ENCODE measurements around the gene NUP210L.

NUP210L gene

DNA sequence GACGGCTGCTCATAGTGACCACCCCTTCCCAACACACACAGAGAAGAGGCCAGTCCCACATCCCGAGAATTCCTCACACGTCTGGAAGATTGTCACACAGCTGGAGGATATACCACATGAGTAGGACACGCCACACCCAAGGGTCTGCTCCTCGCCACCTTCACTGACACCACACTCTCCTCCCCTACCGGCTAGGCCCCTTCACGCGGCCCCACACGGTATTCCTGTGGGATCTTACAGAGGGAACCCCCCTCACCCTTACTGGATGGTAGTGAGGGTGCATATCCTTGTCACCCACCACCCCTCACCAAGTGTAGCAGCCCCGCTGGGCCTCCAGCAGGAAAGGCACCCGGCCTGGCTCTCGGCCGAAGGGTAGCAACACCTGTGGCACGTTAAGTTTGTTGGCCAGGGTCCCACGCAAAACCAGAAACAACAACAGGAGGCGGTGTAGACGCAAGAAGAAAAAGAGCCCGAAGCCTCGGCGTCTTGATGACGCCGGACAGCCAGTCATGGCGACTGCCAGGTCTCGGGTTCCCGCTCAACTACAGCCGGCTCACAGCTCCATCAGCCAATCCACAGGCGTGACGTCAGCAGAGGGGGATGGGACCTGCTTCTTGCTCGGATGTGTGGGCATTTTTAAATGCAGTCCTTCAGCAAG, at the start of gene NUP210L:
NUP210L (minus strand) TSS at position 540 of the 658 bp plus-strand sequence.
- Mint-ChIP-seq H3K4me3 (no peak within 1 kb of the TSS), H3K9me3 (peaks cover 3% of the 10 kb centered on the region), H3K27me3 (ENCODE audit: low read depth, poor library complexity) (no peaks in the 10 kb centered on the region), H3K4me1 (peaks cover 20% of the 10 kb centered on the region), H3K36me3 (ENCODE audit: low read depth) (peaks cover 37% of the 10 kb centered on the region), H3K27ac (peak within 1 kb of the TSS; percentile 93)
- DNase-seq = peak; percentile 18
- TF ChIP-seq, protein P1, sequence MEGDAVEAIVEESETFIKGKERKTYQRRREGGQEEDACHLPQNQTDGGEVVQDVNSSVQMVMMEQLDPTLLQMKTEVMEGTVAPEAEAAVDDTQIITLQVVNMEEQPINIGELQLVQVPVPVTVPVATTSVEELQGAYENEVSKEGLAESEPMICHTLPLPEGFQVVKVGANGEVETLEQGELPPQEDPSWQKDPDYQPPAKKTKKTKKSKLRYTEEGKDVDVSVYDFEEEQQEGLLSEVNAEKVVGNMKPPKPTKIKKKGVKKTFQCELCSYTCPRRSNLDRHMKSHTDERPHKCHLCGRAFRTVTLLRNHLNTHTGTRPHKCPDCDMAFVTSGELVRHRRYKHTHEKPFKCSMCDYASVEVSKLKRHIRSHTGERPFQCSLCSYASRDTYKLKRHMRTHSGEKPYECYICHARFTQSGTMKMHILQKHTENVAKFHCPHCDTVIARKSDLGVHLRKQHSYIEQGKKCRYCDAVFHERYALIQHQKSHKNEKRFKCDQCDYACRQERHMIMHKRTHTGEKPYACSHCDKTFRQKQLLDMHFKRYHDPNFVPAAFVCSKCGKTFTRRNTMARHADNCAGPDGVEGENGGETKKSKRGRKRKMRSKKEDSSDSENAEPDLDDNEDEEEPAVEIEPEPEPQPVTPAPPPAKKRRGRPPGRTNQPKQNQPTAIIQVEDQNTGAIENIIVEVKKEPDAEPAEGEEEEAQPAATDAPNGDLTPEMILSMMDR (IDR thresholded peaks at IDR 0.05) = no peak

DNA sequence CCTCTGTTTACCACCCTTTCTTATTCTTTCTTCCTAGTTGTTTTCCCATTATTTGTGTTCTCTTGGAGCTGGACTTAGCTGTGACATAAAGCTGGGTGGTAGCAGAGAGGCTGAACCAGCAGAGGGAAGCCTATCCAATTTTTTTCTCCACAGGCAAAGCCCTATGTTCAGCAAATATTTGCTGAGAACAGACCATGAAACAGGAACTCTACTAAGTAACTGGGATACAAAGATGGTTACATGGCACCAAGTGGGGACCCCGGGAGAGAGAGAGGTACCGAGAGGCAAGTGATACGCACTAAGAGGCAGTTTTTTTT, 44.6 kb upstream of the NUP210L start:
- TF ChIP-seq, protein P1 (IDR thresholded peaks at IDR 0.05) = no peak
- no peaks in the 10 kb centered on the region for H3K36me3 Mint-ChIP-seq (ENCODE audit: low read depth)

DNA sequence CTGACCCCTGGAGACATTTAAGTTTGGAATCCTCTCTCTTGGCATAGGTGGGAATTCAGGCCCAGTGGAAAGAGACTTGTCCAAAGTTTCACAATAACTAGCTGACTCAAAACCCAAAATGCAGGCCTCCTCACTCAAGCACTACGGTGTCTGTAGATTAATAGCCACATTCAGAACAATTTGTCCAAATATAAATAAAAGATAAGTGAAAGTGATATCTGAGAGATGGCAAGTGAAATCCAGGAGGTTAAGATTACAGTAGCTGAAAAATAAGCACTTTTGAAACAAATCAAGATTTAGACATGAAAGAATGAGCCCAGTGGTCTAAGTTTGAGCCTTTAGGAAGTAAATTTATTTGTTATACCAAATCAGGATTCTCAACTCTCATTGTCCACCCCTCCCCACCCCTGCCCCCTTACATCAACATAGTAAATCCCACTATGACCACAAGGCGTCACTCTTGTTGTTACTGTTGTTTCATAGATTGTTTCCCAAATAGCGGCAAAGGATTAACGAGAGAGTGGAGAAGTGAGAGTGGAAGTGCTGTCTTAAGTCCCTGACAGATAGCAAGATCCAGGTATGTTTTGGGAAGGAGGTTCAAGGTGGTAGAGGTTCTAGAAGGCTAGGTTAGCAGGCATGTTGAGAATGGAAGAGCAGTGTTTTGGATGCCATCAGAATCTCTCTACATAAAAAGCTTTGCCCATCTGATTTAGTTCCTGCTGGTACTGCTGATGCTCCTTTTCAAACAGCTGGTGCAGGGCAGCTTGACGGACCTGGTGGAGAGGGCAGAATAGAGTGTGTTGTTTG, 44.1 kb upstream of the NUP210L start:
- no peaks in the 10 kb centered on the region for H3K9me3 Mint-ChIP-seq
- peaks cover 27% of the 10 kb centered on the region for H3K4me1 Mint-ChIP-seq

More for the DNA sequence above, 44.6 kb upstream of the NUP210L start:
- no peak overlapping the region for H3K27ac Mint-ChIP-seq
- no peak overlapping the region for H3K4me3 Mint-ChIP-seq
- no peaks in the 10 kb centered on the region for H3K9me3 Mint-ChIP-seq
- no peak for DNase-seq
- H3K4me1 Mint-ChIP-seq = peaks cover 27% of the 10 kb centered on the region
- peaks cover 8% of the 10 kb centered on the region for H3K27me3 Mint-ChIP-seq (ENCODE audit: low read depth, poor library complexity)

DNA sequence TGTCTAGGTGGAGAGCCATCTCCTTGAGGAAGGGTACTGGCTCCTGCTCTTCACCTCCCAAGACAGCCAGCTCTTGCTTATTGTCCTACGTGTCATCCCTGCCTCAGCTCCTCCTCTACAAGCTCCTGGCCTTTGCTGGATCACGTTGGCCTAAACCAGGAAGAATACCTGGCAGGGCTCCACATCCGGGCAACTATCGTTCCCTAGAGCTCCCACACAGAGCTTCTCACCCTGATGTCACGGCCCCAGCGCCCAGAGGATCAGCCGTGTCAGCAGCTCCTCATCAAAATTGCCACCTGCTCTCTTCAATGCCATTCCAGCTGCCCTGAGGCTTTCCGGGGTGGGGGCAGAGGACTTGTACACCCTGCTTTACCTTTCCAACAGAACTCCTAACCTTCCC, 38.9 kb upstream of the NUP210L start:
- peaks cover 43% of the 10 kb centered on the region for H3K4me1 Mint-ChIP-seq
- no peak for DNase-seq
- no peak overlapping the region for H3K27ac Mint-ChIP-seq
- TF ChIP-seq, protein P1 (IDR thresholded peaks at IDR 0.05) = no peak
- H3K9me3 Mint-ChIP-seq = no peaks in the 10 kb centered on the region
- no peaks in the 10 kb centered on the region for H3K36me3 Mint-ChIP-seq (ENCODE audit: low read depth)
- peaks cover 48% of the 10 kb centered on the region for H3K27me3 Mint-ChIP-seq (ENCODE audit: low read depth, poor library complexity)
- no peak overlapping the region for H3K4me3 Mint-ChIP-seq

More for the DNA sequence above, 44.1 kb upstream of the NUP210L start:
- H3K4me3 Mint-ChIP-seq = no peak overlapping the region
- no peak overlapping the region for H3K27ac Mint-ChIP-seq
- H3K36me3 Mint-ChIP-seq (ENCODE audit: low read depth) = no peaks in the 10 kb centered on the region
- H3K27me3 Mint-ChIP-seq (ENCODE audit: low read depth, poor library complexity) = peaks cover 13% of the 10 kb centered on the region
- DNase-seq = peak; percentile 31
- TF ChIP-seq, protein P1 (IDR thresholded peaks at IDR 0.05) = peak; percentile 40

DNA sequence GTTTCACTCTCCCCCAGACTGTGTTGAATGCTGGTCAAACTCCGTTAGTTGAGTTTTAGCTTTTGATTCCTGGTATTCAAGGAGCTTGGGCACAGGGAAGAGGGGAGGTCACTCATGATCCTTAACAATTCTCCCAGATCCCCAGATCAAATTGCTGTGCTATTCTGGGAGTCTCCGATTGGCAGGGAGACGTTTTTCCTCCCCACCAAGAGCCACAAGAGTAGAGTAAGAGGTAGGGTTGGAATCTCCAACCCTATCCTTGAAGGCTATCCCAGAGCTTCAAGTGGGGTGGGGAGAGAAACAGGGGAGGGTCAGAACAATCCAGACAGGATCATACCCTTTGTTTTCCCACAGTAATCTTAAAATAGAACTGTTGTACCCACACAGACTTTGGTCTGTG, 37.6 kb upstream of the NUP210L start:
- no peaks in the 10 kb centered on the region for H3K9me3 Mint-ChIP-seq
- H3K27me3 Mint-ChIP-seq (ENCODE audit: low read depth, poor library complexity) = peaks cover 49% of the 10 kb centered on the region
- TF ChIP-seq, protein P1 (IDR thresholded peaks at IDR 0.05) = no peak
- H3K4me1 Mint-ChIP-seq = peaks cover 37% of the 10 kb centered on the region
- no peaks in the 10 kb centered on the region for H3K36me3 Mint-ChIP-seq (ENCODE audit: low read depth)
- no peak for DNase-seq
- H3K27ac Mint-ChIP-seq = no peak overlapping the region
- no peak overlapping the region for H3K4me3 Mint-ChIP-seq
